Loucy (cell line): Measurements from ENCODE around the gene STK40.

Experiments used
- CTCF ChIP-seq: fragments of 200-600 bp; sonication (generic); conservative IDR thresholded peaks from 2 replicates; pipeline ENCODE4 v1.5.1; 2014; ENCODE audit warnings: mild to moderate bottlenecking, antibody characterized with exemption, low read length
- EZH2phosphoT487 ChIP-seq: fragments of 200-600 bp; IDR thresholded peaks from 2 replicates; pipeline ENCODE4 v1.6.1; 2018; ENCODE audit warnings: antibody characterized with exemption, mild to moderate bottlenecking, moderate library complexity, borderline replicate concordance

- TF ChIP-seq CTCF (no peak), EZH2phosphoT487 (no peak)
These were observed 3.1 kb downstream of the STK40 start for GRCh38 chr1:36382669-36383068.
